ENCODE data around the gene MLLT10.

The MLLT10 gene

GRCh38 chr10:21737106-21737505 is 203.1 kb downstream of the MLLT10 start:
- TF ChIP-seq SNAI2 (CRISPR knock-in tag; IDR thresholded peaks at IDR 0.05) = no peak
- no peak for TF ChIP-seq CSDC2 (CRISPR knock-in tag; IDR thresholded peaks at IDR 0.05)
- no peak for TF ChIP-seq CSRNP3 (CRISPR knock-in tag; IDR thresholded peaks at IDR 0.05)
- TF ChIP-seq ARNTL (CRISPR knock-in tag; IDR thresholded peaks at IDR 0.05; ENCODE audit: borderline replicate concordance, low read depth) = no peak
- no peak for TF ChIP-seq TSHZ2 (CRISPR knock-in tag; IDR thresholded peaks at IDR 0.05)
- TF ChIP-seq ESRRG (CRISPR knock-in tag; IDR thresholded peaks at IDR 0.05) = no peak
- no peak for TF ChIP-seq RARB (CRISPR knock-in tag; IDR thresholded peaks at IDR 0.05)
- no peak for TF ChIP-seq ZNF70 (CRISPR knock-in tag; IDR thresholded peaks at IDR 0.05)
- no peak for TF ChIP-seq ZC3H10 (CRISPR knock-in tag; IDR thresholded peaks at IDR 0.05)
- no peak for TF ChIP-seq GLIS3 (CRISPR knock-in tag; IDR thresholded peaks at IDR 0.05)
- TF ChIP-seq ZFP3 (CRISPR knock-in tag; IDR thresholded peaks at IDR 0.05) = no peak
- no peak for TF ChIP-seq BACH2 (CRISPR knock-in tag; IDR thresholded peaks at IDR 0.05; ENCODE audit: borderline replicate concordance)
- TF ChIP-seq TCF4 (CRISPR knock-in tag; IDR thresholded peaks at IDR 0.05; ENCODE audit: borderline replicate concordance) = no peak
- TF ChIP-seq OSR1 (CRISPR knock-in tag; IDR thresholded peaks at IDR 0.05) = no peak
- ATAC-seq = no peak

GRCh38 chr10:21740989-21741388 is 207.0 kb downstream of the MLLT10 start:
- ATAC-seq = no peak
- TF ChIP-seq ZC3H10 (CRISPR knock-in tag; IDR thresholded peaks at IDR 0.05) (no peak), SNAI2 (CRISPR knock-in tag; IDR thresholded peaks at IDR 0.05) (no peak), TSHZ2 (CRISPR knock-in tag; IDR thresholded peaks at IDR 0.05) (no peak)

GRCh38 chr10:21742740-21743412 is 208.8 kb downstream of the MLLT10 start:
- TF ChIP-seq CSRNP3 (CRISPR knock-in tag; IDR thresholded peaks at IDR 0.05) = no peak
- no peak for TF ChIP-seq ZFP30 (CRISPR knock-in tag; IDR thresholded peaks at IDR 0.05)
- no peak for TF ChIP-seq TOX (CRISPR knock-in tag; IDR thresholded peaks at IDR 0.05; ENCODE audit: borderline replicate concordance)
- no peak for TF ChIP-seq POU6F1 (CRISPR knock-in tag; IDR thresholded peaks at IDR 0.05; ENCODE audit: borderline replicate concordance, low read depth)
- no peak for TF ChIP-seq ZNF565 (CRISPR knock-in tag; conservative IDR thresholded peaks at IDR 0.05; ENCODE audit: low read depth)
- TF ChIP-seq ISL1 (CRISPR knock-in tag; IDR thresholded peaks at IDR 0.05) = no peak
- no peak for TF ChIP-seq TSHZ2 (CRISPR knock-in tag; IDR thresholded peaks at IDR 0.05)
- no peak for TF ChIP-seq RARB (CRISPR knock-in tag; IDR thresholded peaks at IDR 0.05)
- no peak for TF ChIP-seq GLIS3 (CRISPR knock-in tag; IDR thresholded peaks at IDR 0.05)
- TF ChIP-seq ZNF8 (CRISPR knock-in tag; IDR thresholded peaks at IDR 0.05) = no peak
- TF ChIP-seq ZFP3 (CRISPR knock-in tag; IDR thresholded peaks at IDR 0.05) = no peak
- ATAC-seq = no peak
